DMS53 treated with DMSO at 0.1 percent for 48 hours (cell line): ENCODE results near the gene CLDN5.

ENCODE experiments used
- DNase-seq: peaks from one replicate; lab custom pipeline; 2025; ENCODE audit not compliant: unreplicated experiment; lab: John Stamatoyannopoulos, UW

Gene CLDN5, protein sequence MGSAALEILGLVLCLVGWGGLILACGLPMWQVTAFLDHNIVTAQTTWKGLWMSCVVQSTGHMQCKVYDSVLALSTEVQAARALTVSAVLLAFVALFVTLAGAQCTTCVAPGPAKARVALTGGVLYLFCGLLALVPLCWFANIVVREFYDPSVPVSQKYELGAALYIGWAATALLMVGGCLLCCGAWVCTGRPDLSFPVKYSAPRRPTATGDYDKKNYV

DNA sequence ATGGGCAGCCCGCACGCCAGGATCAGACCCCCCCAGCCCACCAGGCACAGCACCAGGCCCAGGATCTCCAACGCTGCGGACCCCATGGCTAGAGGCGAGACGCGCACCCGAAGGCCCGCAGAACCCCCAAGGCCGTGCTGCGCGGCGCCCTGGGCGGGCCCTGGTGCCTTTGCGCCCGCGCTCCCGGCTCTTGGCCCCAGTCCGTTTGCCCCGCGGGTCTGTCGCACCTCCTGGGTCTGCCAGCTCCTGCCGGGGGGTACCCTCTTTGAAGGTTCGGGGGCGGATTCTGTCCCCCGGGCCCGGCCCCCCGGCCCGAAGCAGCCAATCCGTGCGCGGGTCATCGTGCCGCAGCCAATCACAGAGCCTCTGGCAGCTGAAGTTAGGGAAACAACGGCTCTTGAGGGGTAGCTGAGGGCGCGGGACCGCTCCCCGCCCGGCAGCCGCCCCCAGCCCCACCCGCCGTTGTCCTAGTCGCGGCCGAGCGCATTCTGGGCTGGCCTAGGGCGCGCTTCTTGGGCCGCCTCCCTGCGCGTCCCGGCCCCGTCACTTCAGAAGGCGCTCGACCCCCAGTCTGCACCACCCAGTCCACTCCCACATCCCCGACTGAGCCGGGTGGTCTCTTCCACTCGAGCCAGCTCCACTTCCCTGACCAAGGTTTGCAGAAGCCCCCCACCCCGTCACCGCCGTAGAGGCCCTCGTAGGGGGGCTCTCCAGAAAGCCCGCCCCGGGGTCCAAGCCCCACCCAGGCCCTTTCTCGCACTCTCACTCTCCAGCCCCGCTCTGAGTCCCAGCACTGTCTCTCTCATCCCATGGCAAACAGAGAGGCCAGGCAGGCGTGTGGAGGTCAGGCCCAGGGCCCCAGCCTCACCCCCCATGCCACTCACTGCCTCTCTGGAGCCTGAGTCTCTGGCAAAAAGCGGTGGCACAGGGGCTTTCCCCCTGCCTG is at the start of gene CLDN5:
TSS of gene CLDN5 (minus strand) at position 241 of the 946 bp plus-strand sequence. CDS start at position 86, 155 bp downstream.
- no peak for DNase-seq

GRCh38 chr22:19571995-19572394 is 47.8 kb upstream of the CLDN5 start:
- no peak for DNase-seq

- DNase-seq: no peak
Measured at GRCh38 chr22:19571207-19571795, 47.1 kb upstream of the CLDN5 start.

DNA sequence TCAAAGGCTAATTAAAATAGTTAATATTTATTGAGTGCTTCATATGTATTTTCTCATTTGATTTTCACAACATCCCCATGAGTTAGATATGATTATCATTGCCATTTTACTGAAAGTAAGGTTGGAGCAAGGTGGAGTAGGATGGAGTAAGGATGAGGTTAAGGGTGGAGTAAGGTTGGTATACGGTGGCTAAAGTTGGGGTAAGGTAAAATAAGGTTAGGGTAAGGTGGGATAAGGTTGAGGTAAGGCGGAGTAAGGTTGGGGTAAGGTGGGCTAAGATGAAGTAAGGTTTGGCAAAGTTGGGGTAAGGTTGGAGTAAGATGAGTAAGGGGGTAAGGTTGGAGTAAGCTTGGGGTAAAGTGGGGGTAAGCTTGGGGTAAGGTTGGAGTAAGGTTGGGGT is 45.8 kb upstream of the CLDN5 start:
- no peak for DNase-seq

GRCh38 chr22:19569276-19569640 is 45.0 kb upstream of the CLDN5 start:
- no peak for DNase-seq

DNA sequence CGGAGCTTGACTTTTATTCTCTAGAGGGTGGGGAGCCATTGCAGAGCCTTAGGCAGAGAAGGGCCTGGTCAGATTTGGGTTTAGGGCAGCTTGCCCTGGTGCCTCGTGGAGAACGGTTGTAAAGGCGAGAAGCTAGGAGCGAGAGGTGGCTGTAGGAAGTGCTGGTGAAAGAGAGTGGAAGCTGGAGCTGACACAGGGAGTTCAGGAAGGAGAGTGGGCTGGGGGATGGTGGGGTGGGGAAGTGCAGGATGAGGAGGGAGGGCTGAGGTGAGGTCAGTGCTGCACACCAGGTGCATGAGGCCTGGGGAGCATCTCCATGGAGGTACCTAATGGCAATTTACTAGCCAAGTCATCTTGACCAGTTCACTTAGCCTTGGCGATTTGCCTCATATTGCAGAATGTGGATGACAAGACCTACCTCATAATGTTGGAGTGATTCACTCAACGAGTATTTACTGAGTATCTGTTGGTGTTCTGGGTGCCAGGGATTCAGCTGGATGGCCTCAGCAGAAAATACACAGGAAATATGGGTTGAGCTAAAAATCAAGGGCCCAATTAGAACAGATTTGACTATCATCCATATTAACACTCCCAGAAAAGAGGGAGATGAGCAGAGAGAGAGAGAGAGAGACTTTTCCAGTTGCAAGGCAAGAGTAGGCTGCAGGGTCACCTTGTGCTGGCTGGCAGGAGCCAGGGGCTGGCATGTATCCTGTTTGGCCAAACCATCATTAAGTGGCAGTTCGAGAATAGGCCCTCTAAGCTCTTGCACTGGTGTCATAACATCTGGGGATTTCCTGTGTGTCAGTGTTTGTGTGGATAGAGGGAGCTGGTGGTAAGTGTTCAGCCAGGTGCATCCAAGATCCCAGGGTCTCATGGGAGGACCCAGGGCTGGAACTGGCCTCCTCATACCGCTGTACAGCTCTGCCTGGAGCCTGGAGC is 44.4 kb upstream of the CLDN5 start:
- DNase-seq: peak; percentile 7

DNA sequence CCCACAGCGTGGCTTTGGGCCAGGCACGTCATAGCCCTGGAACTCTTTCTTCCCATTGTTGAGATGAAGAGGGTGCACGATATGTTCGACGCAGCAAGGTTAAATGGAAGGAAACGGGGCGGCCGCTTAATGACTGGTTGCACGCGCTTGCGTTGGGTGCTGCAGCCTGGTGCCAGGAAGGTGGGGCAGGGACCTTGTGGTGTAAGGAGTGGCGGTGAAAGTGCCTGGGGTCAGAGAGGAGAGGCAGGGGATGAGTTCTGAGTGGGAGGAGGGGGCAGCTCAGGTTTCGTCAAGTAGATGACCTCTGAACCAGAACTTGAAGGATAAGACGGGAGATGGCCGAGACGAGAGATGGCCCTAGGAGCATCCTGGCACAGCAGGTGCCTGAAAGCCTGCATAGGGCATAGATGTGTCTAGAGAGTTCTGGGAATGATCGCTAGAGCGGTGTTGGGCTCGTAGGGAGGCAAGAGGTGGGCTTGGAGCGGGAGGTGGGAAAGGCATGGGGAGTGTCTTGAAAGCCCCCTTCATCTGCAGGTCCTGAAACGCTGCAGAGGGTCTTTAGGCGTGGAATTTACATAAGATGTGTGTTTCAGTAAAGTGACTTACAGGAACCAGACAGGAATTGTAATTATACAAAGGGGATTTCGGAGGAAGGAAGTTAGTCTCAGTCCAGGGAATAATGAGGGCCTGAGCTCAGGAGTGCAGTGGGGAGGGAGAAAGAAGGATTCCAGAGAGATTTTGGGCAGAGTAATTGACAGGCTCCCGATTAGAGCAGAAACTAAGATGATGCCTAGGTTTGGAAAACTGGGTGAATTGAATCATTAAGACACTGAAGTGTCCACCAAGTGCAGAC is 43.2 kb upstream of the CLDN5 start:
- DNase-seq: no peak

DNA sequence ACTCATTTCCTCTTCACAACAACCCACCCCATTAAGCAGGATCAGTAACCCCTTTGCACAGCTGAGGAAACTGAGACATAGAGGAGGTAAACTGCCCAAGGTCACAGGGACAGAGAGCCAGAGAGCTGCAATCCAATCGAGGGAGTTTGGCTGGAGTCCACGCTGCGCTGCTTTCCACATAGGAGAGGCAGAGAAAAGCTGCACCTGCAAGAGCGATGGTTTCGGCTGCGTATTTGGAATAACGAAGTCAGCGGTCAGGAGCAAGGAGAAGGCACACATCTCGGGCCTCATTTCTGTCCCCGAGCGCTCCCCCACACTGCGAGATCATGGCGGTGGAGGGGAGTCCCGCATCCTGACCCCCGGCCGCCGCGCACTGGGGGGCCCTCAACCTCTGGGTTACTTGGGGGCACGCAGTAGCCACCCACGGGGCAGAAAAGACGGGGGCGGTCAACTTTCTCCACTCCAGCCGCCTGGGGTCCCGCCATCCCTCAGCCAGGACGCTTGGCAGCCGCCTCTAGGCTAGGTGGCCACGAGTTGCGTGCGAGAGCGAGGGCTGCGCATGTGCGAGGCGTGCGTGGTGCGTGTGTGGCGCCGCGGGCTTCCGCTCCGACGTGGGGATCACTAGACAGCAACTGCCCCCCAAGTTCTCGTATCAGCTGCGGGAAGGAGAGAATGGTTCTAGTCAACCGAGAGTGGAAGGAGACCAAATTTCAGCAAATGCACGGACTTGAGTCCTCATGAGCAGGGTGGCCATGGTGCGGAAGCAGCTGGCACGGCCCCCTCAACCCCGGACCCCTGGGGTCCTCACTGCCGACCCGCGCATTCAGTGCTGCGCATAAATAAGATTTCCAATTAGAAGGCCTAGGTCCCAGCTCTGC is 42.3 kb upstream of the CLDN5 start:
- no peak for DNase-seq

GRCh38 chr22:19565382-19566278 is 41.4 kb upstream of the CLDN5 start:
- DNase-seq: no peak

DNA sequence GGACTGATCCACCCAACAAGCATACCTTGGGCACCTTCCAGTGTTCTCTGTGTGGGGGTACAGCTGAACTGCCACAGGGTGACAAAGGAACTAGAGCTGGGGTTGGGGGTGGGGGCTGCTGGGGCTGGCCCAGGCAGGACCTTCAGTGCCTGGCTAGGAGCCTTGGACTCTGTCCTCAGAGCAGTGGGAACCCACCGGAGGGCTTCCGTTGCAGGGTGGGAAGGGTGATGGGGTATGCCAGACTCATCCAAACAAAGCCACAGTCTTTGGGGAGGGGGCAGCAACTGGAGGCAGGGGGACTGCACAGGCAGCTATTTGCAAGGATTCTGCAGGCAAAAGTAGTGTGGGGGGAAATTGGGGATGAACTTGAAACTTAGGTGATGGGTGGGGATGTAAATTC is 35.7 kb upstream of the CLDN5 start:
- no peak for DNase-seq

DNA sequence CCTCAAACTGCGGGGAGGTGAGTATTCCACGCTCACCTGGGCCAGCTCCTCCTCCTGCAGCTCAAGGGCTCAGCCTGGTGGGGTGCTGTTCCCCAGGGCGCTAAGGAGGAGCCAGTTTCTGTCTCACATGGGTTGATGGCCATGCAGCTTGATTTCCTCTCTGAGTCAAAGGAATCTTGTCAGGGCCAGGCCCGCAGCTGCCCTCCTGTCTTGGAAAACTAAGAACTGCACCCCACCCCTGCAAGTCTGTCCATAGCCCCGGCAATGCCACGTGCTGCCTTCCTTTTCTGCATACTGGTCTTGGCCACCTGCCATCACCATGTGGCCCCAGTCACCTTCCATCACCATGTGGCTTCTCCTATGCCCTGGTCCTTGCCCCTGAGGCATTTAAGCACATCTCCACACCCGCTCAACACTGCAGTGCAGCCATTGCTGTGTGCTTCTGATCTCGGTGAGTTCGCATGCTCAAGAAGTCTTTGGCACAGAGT is 35.2 kb upstream of the CLDN5 start:
- no peak for DNase-seq

DNA sequence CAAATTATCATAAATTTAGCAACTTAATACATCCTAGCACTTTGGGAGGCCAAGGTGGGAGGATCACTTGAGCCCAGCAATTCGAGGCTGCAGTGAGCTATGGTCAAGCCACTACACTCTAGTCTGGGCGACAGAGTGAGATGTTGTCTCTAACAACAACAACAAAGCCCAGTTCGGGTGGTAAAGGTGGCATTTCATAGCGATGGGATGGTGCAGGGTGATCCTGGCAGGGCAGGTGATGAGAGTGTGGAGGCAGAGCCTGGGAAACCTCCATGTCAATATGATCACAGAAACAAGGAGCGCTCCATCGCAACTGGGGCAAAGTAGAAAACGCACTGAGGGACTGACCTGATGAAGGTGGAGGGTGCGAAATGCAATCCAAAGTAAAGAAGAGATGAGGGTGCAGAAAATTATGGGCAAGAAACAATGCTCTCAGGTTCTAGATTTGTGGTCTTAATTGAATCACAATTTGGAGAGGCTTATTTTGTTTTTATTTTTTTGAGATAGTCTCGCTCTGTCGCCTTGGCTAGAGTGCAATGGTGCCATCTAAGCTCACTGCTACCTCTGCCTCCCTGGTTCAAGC is 32.8 kb upstream of the CLDN5 start:
- no peak for DNase-seq

DNA sequence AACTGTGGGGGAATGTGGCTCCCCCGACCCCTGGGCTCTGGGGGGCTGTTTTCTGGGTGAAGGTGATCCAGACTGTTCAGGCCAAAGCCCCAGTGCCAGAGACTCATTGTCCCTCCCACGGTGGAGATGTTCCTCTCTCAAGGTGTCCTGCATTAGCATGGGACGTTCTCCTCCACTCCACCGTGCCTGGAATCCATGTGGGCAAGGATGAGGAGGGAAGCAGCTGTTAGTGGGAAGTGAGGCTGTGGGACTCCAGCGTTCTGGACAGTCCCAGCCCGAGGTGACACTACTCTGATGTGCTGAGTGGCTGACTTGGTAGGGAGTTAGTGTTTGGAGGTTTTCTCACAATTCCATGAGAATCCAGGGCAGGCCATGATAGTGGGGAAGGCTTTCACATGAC is 31.4 kb upstream of the CLDN5 start:
- DNase-seq: no peak

DNA sequence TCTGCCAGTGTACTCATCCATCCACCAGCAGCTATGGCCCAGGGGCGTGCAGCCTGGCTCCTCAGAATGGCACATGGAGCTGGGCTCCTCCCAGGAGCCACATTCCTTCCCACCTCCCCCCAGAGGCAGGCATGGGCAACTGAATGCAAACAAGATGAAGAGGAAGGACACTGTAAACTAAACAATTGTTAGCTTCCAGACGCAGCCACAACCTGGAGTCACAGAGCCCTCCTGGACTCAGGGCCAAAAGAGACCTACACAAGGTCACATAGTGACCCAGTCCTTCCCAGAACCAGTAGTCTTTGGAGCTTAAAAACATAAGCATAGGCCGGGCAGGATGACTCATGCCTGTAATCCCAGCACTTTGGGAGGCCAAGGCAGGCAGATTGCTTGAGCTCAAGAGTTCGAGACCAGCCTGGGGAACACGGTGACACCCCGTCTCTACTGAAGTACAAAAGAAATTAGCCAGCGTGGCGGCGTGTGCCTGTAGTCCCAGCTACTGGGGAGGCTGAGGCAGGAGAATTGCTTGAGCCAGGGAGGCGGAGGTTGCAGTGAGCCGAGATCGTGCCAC is 30.7 kb upstream of the CLDN5 start:
- no peak for DNase-seq

- DNase-seq: no peak
Measured at GRCh38 chr22:19553201-19553600, 29.0 kb upstream of the CLDN5 start.

- no peak for DNase-seq
Measured at GRCh38 chr22:19550382-19550781, 26.2 kb upstream of the CLDN5 start.

DNA sequence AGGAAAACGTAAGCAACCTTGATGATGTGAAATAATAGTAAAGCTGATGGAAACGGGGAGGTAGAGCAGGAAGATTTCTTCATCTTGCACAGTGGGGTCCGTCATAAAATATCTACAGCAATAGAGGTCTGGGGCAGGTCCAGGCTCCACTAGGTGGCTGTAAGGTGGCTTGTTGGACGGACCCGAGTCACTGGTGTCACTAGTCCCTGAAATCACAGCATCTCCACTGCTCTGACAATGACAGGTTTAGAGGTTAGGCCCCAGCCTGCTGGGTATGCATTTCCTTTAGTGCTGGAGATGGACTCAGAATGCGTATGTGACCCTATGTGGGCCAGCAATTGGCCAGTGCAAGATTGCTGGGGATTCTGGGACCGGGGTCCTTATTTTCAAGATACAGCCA is 25.2 kb upstream of the CLDN5 start:
- no peak for DNase-seq
